Fibroblast of gingiva (primary cell): Measurements from ENCODE around the gene NLGN1.
A peak's percentile ranks its signal among the peaks of the same experiment; 100 is the strongest.

ENCODE experiments used
- DNase-seq: peaks from one replicate; pipeline ENCODE4 v3.0.0-alpha.2; 2011; ENCODE audit warnings: low read depth

Gene NLGN1

GRCh38 chr3:173762501-173762900 is 365.0 kb downstream of the NLGN1 start:
- DNase-seq, result no peak

- DNase-seq, result no peak
Observed at GRCh38 chr3:173770011-173770410, 372.5 kb downstream of the NLGN1 start.

GRCh38 chr3:173770796-173771573 is 373.4 kb downstream of the NLGN1 start:
- no peak for DNase-seq

DNA sequence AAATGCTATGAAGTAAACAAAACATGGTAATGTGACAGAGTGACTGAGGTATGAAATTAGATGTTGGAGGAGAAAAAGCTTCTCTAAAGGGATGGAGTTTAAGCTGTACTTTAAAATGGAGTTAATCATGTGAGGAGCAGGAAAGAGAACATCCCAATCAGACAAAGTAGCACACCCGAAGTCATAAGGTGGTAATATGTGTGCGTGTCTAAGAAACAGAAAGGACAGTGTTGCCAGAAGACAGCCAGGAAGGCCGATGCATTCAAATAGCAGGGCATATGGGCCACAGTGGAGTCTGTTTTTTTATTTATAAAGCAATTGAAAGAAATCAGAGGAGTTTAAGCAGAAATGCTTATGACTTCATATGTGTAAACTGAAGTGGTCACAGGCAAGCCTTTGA is 376.3 kb downstream of the NLGN1 start:
- no peak for DNase-seq

DNA sequence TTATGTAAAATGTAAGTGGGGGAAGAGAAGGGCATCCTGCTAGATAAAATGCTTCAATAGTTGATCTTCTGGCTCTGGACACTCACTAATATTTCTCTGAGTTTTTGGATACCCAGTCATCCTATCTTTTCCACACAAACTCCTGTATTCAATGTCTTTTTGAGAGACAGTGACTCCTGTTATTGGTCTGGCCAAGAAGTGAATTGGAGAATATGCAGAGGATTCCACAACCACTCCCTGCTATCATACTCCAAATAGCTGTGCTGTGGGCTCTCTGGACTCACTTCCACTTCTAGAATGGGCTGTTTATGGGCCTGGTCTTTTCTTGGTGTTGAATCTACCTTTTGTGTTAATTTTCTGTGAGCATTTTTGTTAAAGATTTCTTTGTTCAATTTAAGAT is 376.8 kb downstream of the NLGN1 start:
- no peak for DNase-seq

DNA sequence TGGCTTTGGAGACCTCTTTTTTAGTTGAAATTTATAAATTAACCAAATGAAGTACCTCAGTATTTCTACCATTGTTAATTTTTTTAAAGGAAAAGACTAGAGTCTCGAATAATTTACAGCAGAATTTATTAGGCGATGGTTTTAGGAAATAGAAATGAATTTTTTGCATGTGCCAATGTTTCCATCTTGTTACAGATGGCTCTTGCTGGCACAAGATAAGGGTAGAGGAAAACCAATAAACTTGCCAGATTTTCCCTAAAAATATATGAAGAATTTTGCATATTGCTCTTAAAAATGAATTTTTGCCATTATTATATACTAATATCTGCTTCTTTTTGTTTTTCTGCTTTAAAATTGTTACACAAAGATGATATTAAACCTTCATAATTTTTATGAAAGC is 380.7 kb downstream of the NLGN1 start:
- no peak for DNase-seq

DNA sequence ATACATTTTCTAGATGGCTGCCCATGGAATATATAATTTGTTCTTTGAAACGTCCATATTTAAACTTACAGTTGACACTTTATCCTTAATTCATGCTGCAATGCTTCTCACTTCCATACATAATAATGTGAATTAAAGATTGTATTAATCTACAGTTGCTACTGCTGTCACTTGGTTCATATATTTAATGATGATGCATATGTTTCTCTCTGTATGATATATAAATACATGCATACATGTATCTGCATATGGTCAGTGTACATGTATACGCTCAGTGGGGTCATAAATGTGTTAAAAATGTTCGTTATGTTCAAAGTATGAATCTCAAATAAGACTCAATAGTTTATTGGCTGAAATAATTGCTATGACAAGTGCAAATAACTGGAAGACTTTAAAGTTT is 382.5 kb downstream of the NLGN1 start:
- DNase-seq, result no peak

- no peak for DNase-seq
Observed at GRCh38 chr3:173785004-173785403, 387.5 kb downstream of the NLGN1 start.

DNA sequence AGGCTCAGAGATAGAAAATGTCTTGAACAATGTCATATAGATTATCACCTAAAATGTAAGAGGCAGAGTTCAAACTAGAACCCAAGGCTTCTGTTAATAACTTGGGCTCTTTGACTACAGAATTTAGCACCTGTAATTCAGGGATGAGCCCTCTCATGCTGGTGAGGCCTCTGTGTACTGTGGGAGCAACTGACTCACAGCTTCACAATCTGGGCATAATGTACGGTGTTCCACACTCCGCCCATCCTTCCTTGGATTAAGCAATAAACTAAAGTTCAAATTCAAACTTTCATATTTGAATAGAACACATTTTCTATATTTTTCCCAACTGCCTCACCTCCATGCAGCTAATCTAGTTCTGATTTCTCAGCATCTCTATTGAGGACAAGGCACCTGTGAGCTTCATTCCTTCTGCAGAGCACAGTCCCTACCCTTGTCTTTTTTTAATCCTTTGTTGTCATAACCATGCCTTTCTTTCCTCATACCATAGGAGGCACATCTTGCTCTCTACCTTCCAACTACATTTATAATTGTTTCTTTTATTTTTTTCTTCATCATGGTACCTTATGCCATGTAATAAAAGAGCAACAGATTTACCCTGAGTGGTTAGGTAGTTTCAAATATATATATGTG is 392.1 kb downstream of the NLGN1 start:
- peak; percentile 28 for DNase-seq

GRCh38 chr3:173793963-173794362 is 396.4 kb downstream of the NLGN1 start:
- no peak for DNase-seq

DNA sequence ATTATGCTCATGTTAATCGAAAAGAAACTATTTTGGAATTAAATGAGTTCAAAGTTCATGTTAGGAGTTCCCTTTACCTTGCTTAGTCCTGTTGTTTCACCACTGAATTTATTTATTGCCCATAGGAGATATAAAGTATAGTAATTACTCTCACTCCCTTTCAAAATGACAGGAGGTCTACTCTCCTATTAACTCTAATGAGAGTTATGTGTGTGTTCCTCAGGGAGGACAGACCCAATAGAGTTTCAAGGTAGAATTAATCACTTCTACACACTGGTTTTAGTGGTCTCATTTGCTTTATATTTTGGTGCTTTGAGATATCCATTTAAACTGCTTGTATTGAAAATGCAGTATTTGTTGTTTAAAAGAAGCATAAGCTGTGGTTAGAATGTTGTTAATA is 398.9 kb downstream of the NLGN1 start:
- DNase-seq, result no peak

DNA sequence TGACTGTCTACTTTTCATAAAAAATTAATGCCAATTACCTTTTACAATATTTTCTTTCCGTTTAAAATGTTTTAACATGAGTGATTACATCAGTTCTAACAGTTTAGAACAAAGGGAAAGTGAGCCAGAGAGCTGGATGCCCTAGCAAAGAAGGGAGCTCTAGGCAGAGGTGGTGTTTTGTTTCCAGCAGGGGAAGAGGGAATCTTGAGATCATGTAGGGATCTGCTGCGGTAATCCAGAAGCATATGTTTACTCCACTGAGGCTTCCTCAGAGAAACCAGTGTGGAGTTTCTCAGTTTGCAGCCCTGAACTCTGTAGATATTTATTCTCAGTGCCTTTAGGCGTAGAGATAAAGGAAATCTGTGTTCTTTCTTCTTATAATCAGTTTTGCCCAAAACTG is 399.3 kb downstream of the NLGN1 start:
- DNase-seq, result no peak

- peak; percentile 8 for DNase-seq
Observed at GRCh38 chr3:173799060-173799816, 401.7 kb downstream of the NLGN1 start.

GRCh38 chr3:173800154-173800553 is 402.6 kb downstream of the NLGN1 start:
- DNase-seq, result no peak

- DNase-seq, result no peak
Observed at GRCh38 chr3:173814809-173815208, 417.3 kb downstream of the NLGN1 start.

DNA sequence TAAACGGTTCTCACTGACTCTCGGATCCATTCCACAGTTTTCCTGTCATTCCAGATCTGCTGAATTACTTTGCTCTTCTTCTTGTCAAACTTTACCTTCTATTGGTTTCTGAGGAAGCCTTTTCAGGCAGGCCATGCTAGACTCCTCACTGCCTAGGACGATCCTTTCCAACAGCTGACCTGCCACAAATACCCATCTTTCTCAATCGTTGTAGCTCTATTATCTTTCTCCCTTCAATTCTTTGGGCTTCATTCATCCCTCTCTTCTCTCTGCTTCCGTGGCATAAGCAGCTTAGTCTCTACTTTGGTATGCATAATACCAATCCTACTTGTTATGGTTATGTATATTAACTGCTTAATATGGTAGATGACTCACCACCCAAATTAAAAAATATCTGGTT is 421.8 kb downstream of the NLGN1 start:
- DNase-seq, result no peak

GRCh38 chr3:173823911-173824460 is 426.4 kb downstream of the NLGN1 start:
- no peak for DNase-seq

GRCh38 chr3:173825730-173826129 is 428.2 kb downstream of the NLGN1 start:
- no peak for DNase-seq

- no peak for DNase-seq
Observed at GRCh38 chr3:173826416-173826815, 428.9 kb downstream of the NLGN1 start.

DNA sequence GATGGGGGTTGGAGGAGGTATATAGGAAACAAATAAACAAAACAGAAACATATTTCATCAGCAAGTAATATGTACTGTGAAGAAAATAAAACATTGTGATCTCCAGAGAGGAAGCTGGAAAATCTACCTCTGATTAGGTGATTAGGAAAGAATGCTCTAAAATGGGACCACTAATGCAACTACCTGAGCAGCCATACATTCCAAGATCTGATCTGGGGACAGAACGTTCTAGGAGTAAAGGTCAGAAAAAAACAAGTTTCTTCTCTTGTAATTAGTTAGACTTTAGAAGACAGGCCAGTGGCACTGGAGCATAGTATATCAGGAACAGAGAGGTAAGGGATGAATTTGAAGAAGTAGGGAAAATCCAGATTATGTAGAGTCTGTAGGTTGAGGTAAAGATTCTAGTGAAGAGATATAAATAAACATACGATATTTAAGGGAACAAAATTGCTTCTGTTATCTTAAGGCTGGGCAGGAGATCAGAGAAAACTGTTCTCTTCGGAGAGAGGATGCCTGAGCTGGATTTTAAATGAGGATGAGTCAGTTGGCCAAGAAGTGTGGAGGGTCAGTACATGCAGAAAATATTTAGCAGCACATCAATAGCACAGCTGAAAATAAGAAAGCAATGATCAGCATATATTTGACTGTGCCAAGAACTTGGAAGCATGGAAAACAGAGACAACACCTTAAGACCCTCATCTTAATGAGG is 429.5 kb downstream of the NLGN1 start:
- no peak for DNase-seq

DNA sequence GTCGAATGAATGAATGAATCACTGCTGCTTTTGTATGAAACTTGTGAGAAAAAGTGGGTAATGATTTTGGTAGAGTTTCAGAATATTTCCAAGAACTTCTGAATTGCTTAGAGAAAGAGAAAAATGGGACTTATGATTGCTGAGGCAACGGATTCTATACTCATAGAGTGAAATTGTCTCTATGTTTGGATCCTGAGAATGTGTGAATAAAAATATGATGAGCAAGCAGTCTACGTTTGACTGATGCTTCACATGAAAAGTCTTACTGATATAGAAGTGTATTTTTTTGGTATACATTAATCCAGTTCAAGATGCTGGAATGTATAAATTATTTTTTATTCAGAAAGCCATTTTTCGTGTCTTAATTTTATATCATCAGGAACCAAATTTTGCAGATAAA is 441.1 kb downstream of the NLGN1 start:
- no peak for DNase-seq

- no peak for DNase-seq
Observed at GRCh38 chr3:173839859-173840258, 442.3 kb downstream of the NLGN1 start.
